Measurements from ENCODE around the gene CYP2U1. TPM values are rescaled to one million over a fixed set of nuclear protein-coding genes. Genes with fewer than 3 reads are reported as not detected.

CYP2U1 gene
- total and polyA plus RNA-seq, 2 of the 8 experiments (the other 6 are each of a cell fraction or from before 2014, with no cell fraction given): 3.1 to 5.0 TPM

- no peak for FAIRE-seq
- no peak for TF ChIP-seq GABPA (IDR thresholded peaks at IDR 0.05; ENCODE audit: borderline replicate concordance, insufficient read depth, low read length)
- TF ChIP-seq RNF2 (IDR thresholded peaks at IDR 0.05; ENCODE audit: borderline replicate concordance, low read depth, low read length, missing control alignments, poor library complexity, severe bottlenecking): no peak
- TF ChIP-seq HDAC2 (IDR thresholded peaks at IDR 0.05; ENCODE audit: borderline replicate concordance in 1 of 2, low read depth in 2 of 2, low read length in 2 of 2): no peak
- no peak for TF ChIP-seq MAFK (IDR thresholded peaks at IDR 0.05; ENCODE audit: low read depth, low read length)
- no peak for TF ChIP-seq USF2 (IDR thresholded peaks at IDR 0.05; ENCODE audit: low read length)
- no peak for TF ChIP-seq SP2 (IDR thresholded peaks at IDR 0.05; ENCODE audit: low read length)
- no peak for TF ChIP-seq RAD21 (IDR thresholded peaks at IDR 0.05 in 1 of 2, conservative IDR thresholded peaks at IDR 0.05 in 1 of 2; ENCODE audit: low read depth in 2 of 2, low read length in 2 of 2)
- no peak for TF ChIP-seq MAX (IDR thresholded peaks at IDR 0.05)
- TF ChIP-seq KDM1A (IDR thresholded peaks at IDR 0.05; ENCODE audit: borderline replicate concordance, low read length): no peak
- no peak for TF ChIP-seq RBBP5 (IDR thresholded peaks at IDR 0.05; ENCODE audit: borderline replicate concordance, low read depth, low read length)
Observed at GRCh38 chr4:107970063-107970798, 38.9 kb downstream of the CYP2U1 start.

More at GRCh38 chr4:107970063-107970798, 38.9 kb downstream of the CYP2U1 start:
- 93% methylated on average over 11 of the region's 12 CpGs; no CpG with 5 or more reads in 1 of the 2 experiments for WGBS, 2 experiments (ENCODE audit: extremely low coverage in 1 of 2, insufficient coverage in 1 of 2, insufficient read length in 1 of 2, insufficient replicate concordance in 2 of 2, low coverage in 1 of 2, low lambda C conversion rate in 2 of 2, missing lambda C conversion rate in 1 of 2)
- Histone ChIP-seq H3K79me1 (ENCODE audit: low read depth, low read length) (no peaks in the 10 kb centered on the region), H2BK20ac (ENCODE audit: low read length) (no peak overlapping the region), H3K23ac (ENCODE audit: insufficient read length) (no peak overlapping the region), H3K4me3 (ENCODE audit: extremely low read depth in 1 of 4, insufficient read depth in 2 of 4, low read depth in 3 of 4, low read length in 4 of 4) (no peak overlapping the region), H2BK15ac (ENCODE audit: low read length) (no peak overlapping the region), H3K56ac (replicated peaks; ENCODE audit: insufficient read length, low read depth, low read length) (no peak overlapping the region), H4K5ac (ENCODE audit: insufficient read length, low read depth, low read length) (no peak overlapping the region), H3K9ac (replicated peaks in 1 of 4; ENCODE audit: extremely low read depth in 1 of 4, low read depth in 3 of 4, low read length in 3 of 4) (no peak overlapping the region), H3K79me2 (ENCODE audit: control insufficient read depth in 1 of 2, insufficient read depth in 2 of 2, low read length in 2 of 2) (no peaks in the 10 kb centered on the region), H2AFZ (ENCODE audit: low read length) (no peak overlapping the region), H4K20me1 (replicated peaks in 1 of 2; ENCODE audit: control insufficient read depth in 1 of 2, insufficient read depth in 2 of 2, low read length in 2 of 2) (no peaks in the 10 kb centered on the region), H3K14ac (ENCODE audit: insufficient read length) (no peak overlapping the region), H3K36me3 (ENCODE audit: control insufficient read depth in 2 of 4, insufficient read depth in 4 of 4, low read length in 3 of 4) (no peaks in the 10 kb centered on the region), H3K4me1 (replicated peaks in 1 of 4; ENCODE audit: control insufficient read depth in 3 of 4, insufficient read depth in 4 of 4, low read length in 3 of 4) (no peaks in the 10 kb centered on the region), H3K27me3 (replicated peaks in 1 of 4; ENCODE audit: control insufficient read depth in 3 of 4, extremely low read depth in 1 of 4, insufficient read depth in 3 of 4, low read length in 3 of 4) (no peaks in the 10 kb centered on the region), H2BK120ac (replicated peaks; ENCODE audit: low read depth, low read length) (no peak overlapping the region), H2BK5ac (ENCODE audit: low read depth, low read length) (no peak overlapping the region), H2BK12ac (ENCODE audit: low read depth, low read length) (no peak overlapping the region), H4K91ac (replicated peaks; ENCODE audit: insufficient read length, low read length) (no peak overlapping the region), H4K8ac (ENCODE audit: extremely low read depth, insufficient read depth, low read length) (no peak overlapping the region), H3K4me2 (ENCODE audit: insufficient read depth in 1 of 2, low read depth in 2 of 2, low read length in 2 of 2) (no peak overlapping the region), H3K18ac (ENCODE audit: extremely low read depth, low read length) (no peak overlapping the region), H3K23me2 (ENCODE audit: low read depth, low read length) (no peaks in the 10 kb centered on the region), H3K4ac (replicated peaks; ENCODE audit: insufficient read length, low read depth, low read length) (no peak overlapping the region), H3K27ac (ENCODE audit: low read depth, low read length) (no peak overlapping the region), H2AK5ac (ENCODE audit: low read depth, low read length) (no peak overlapping the region), H3K9me3 (ENCODE audit: insufficient read depth in 2 of 2, low read depth in 1 of 2, low read length in 1 of 2) (no peaks in the 10 kb centered on the region)
- no peak for DNase-seq (ENCODE audit: low read depth in 1 of 2, low spot score in 2 of 2)
- POLR2A ChIA-PET (ENCODE audit: partially characterized antibody): no interaction called here
- CTCF ChIA-PET (ENCODE audit: partially characterized antibody): no interaction called here

Measured in H1 (cell line).